Activated CD8-positive, alpha-beta T cell treated with anti-CD3 and anti-CD28 coated beads for 36 hours (primary cell): ENCODE data around the gene SACS. TPM values are rescaled to one million over a fixed set of nuclear protein-coding genes. Genes with fewer than 3 reads are reported as not detected.

Experiments
- ATAC-seq: fragments of 200-7000 bp; cut with Tn5 transposase; one replicate; pipeline ENCODE4 v1.10.0; 2021; ENCODE audit warnings: mild to moderate bottlenecking, moderate library complexity
- CTCF ChIA-PET: fragments of 350-600 bp; sonication (Branson Sonifier 250); formaldehyde crosslinking; loops from one replicate; lab custom pipeline; 2021; ENCODE audit warnings: antibody characterized with exemption; lab: Charles Lee
- POLR2A ChIA-PET: fragments of 350-600 bp; sonication (Branson Sonifier 250); formaldehyde crosslinking; loops from one replicate; lab custom pipeline; 2021; ENCODE audit warnings: antibody characterized with exemption; lab: Charles Lee
- DNase-seq: peaks from one replicate; pipeline ENCODE4 v3.0.0-alpha.2; 2020
- H3K27ac Mint-ChIP-seq: one replicate; pipeline ENCODE4 v1.8.0; 2021; ENCODE audit warnings: mild to moderate bottlenecking, mixed read lengths
- H3K27me3 Mint-ChIP-seq: one replicate; pipeline ENCODE4 v1.8.0; 2021; ENCODE audit warnings: mixed read lengths
- H3K36me3 Mint-ChIP-seq: one replicate; pipeline ENCODE4 v1.8.0; 2021; ENCODE audit warnings: low read depth, mixed read lengths
- H3K4me1 Mint-ChIP-seq: one replicate; pipeline ENCODE4 v1.8.0; 2021; ENCODE audit warnings: low read depth, mixed read lengths
- H3K4me3 Mint-ChIP-seq: one replicate; pipeline ENCODE4 v1.8.0; 2021; ENCODE audit warnings: mild to moderate bottlenecking, moderate library complexity, mixed read lengths
- H3K9me3 Mint-ChIP-seq: one replicate; pipeline ENCODE4 v1.8.0; 2021; ENCODE audit warnings: mixed read lengths
- intact Hi-C: fragments of 100-400 bp; cut with micrococcal nuclease; formaldehyde crosslinking; loops from one replicate; pipeline ENCODE4 v1.10.0; 2022
- total RNA-seq, 2 experiments: library from RNA; stranded (reverse); gene quantifications; one replicate each; pipeline ENCODE4 v1.2.3, GENCODE V29; 2021
- TF ChIP-seq, protein P1 (sequence below): fragments of 200-600 bp; IDR thresholded peaks from one replicate; pipeline ENCODE4 v1.8.0; 2022; ENCODE audit warnings: antibody characterized with exemption, mild to moderate bottlenecking

SACS gene
- total RNA-seq, 2 experiments from 2014 or later: 39.2 to 46.4 TPM

DNA sequence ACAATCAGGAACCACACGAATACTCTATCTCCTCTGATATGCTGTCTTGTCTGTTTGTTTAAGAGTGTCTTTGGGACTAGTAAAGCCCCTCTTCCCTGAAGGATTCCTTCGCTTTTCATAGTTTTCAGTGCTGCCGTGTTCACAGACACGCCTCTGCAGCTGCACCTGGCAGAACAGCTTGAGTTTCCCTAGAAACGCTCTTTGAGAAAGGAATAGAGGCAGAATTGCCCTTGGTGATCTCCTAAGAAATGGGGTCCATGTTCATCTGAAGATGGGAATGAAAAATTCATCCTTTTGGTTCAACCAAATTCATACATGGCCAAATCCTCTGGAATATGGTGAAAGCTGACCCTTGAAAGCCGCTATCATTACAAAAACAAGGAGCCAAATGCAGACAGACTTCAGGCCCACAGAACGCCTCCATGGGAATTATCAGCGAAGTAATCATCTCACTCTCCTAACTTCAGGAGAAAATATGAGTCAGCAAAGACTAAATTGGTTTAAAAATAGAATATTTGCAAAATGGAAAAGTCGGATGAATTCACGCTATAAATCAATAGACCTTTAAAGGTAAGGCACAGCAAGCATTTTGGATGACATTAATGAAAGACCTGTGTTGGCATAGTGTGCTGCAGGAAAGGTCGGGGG, 5.5 kb downstream of the SACS start:
- Mint-ChIP-seq H3K27ac (no peak overlapping the region), H3K4me3 (no peak overlapping the region), H3K36me3 (no peaks in the 10 kb centered on the region), H3K4me1 (peaks cover 7% of the 10 kb centered on the region), H3K27me3 (peaks cover 17% of the 10 kb centered on the region), H3K9me3 (no peaks in the 10 kb centered on the region)
- CTCF ChIA-PET: no interaction called here
- intact Hi-C loops: no loop called here
- TF ChIP-seq, protein P1, sequence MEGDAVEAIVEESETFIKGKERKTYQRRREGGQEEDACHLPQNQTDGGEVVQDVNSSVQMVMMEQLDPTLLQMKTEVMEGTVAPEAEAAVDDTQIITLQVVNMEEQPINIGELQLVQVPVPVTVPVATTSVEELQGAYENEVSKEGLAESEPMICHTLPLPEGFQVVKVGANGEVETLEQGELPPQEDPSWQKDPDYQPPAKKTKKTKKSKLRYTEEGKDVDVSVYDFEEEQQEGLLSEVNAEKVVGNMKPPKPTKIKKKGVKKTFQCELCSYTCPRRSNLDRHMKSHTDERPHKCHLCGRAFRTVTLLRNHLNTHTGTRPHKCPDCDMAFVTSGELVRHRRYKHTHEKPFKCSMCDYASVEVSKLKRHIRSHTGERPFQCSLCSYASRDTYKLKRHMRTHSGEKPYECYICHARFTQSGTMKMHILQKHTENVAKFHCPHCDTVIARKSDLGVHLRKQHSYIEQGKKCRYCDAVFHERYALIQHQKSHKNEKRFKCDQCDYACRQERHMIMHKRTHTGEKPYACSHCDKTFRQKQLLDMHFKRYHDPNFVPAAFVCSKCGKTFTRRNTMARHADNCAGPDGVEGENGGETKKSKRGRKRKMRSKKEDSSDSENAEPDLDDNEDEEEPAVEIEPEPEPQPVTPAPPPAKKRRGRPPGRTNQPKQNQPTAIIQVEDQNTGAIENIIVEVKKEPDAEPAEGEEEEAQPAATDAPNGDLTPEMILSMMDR: no peak
- POLR2A ChIA-PET: no interaction called here
- ATAC-seq: no peak
- DNase-seq: no peak

DNA sequence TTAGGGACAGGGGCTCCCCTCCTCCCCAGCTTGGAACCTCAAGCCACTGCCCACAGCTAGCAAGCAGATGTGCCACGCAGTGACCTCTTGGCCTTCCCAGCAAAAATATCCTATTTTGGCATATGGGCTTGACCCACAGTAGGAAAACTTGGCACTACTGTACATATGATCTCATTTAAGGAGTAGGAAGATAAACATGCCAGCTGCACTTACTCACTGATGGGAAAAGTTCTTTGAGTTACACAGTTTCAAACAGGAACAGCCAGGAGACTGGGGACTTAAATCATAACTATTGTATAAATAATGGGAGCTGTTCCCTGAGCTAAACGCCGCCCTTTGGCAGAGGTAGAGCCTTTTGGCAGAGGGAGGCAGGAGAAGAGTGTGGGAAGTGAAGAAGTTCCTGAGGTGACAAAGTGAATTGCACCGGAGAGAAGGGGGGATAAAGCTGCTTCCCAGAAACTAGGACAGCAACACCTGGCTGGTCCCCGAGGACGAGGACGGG, 6.1 kb downstream of the SACS start:
- TF ChIP-seq, protein P1: no peak
- Mint-ChIP-seq H3K27ac (no peak overlapping the region), H3K4me3 (no peak overlapping the region), H3K36me3 (no peaks in the 10 kb centered on the region), H3K9me3 (no peaks in the 10 kb centered on the region), H3K27me3 (peaks cover 13% of the 10 kb centered on the region), H3K4me1 (peaks cover 6% of the 10 kb centered on the region)
- intact Hi-C loops: no loop called here
- ATAC-seq (no peak), DNase-seq (no peak)
- POLR2A ChIA-PET: no interaction called here
- CTCF ChIA-PET: no interaction called here

DNA sequence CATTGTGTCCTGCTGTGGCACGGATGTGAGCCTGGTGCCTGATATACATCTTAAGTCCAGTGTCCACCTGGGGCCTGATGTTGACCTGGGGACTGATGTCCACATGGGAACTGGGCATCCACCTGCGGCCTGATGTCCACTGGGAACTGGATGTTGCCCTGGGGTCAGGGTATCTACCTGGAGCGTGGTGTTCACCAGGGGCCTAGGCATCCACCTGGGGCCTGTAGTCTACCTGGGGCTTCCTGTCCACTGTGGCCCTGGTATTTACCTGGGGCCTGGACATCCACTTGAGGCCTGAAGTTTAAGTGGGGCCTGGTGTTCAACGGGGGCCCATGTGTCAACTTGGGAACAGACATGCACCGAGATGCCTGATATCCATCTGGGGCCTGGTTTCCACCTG, 11.9 kb downstream of the SACS start:
- no peak overlapping the region for H3K4me3 Mint-ChIP-seq
- no peaks in the 10 kb centered on the region for H3K9me3 Mint-ChIP-seq
- H3K27me3 Mint-ChIP-seq: no peaks in the 10 kb centered on the region
- H3K27ac Mint-ChIP-seq: no peak overlapping the region
- POLR2A ChIA-PET: no interaction called here
- TF ChIP-seq, protein P1: no peak
- CTCF ChIA-PET: no interaction called here
- peaks cover 2% of the 10 kb centered on the region for H3K4me1 Mint-ChIP-seq
- DNase-seq (no peak), ATAC-seq (no peak)
- intact Hi-C loops: no loop called here
- no peaks in the 10 kb centered on the region for H3K36me3 Mint-ChIP-seq

DNA sequence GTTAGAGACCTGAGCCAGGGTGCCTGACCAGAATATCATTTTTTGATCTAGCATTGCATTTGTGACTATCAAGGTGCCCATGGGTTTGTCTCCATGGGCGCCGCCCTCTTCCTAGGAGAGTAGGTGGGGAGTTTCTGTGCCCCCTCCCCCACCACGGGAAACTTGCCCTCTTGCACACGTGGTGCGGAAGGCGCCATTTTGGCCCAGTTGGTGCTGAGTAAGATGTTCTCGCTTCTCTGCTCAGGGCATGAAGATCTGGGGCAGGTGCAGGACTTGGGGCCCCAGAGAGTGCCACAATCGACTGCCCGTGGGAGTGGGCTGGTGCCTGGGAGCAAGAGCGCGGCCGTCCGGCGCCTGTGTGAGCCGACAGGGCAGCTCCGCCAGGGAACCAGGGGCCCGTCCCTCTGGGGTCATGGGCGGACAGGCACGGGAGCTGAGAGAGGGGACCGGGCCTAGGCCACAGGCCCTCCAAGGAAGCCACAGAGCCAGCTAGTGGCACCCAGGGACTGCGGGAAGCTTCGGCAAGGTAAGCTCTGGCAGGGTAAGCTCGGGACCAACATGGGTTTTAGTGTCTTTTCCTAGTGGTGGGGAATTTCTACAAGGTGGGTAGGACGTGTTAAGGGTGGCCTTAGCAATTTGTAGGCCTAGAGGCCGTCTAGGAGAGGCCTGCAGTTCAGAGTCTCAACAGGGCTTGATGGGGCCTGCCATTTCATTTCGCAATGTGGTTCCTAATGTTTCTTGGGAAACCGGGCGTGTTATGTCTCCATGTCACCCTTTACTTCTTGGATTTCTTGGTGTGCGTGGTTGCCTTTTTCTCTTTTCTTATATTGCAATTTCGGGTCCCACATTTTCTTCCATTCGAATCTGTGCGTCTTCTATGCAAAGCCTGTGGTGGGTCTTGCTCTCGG, 14.5 kb downstream of the SACS start:
- H3K9me3 Mint-ChIP-seq: no peaks in the 10 kb centered on the region
- H3K27ac Mint-ChIP-seq: no peak overlapping the region
- ChIA-PET POLR2A (no interaction called here), CTCF (no interaction called here)
- H3K36me3 Mint-ChIP-seq: no peaks in the 10 kb centered on the region
- no peaks in the 10 kb centered on the region for H3K27me3 Mint-ChIP-seq
- TF ChIP-seq, protein P1: no peak
- no peaks in the 10 kb centered on the region for H3K4me1 Mint-ChIP-seq
- H3K4me3 Mint-ChIP-seq: no peak overlapping the region
- DNase-seq: no peak
- intact Hi-C loops: no loop called here
- no peak for ATAC-seq

DNA sequence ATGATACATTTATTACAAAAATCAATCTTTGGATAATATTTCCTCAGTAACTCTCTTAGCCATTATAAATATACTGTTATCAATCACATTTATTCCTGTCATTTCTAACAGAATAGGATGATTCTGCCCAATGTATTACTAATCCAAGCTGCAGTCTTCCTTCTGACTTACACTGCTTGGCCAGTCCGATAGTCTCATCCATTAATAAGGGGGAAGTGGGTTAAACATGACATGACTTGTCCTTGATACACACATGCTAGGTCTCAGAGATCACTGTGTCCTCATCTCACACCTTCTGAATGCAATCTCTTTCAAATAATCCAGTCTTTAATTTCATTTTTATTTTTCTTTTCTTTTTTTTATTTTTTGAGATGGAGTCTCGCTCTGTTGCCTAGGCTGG, 18.8 kb downstream of the SACS start:
- ChIA-PET POLR2A (no interaction called here), CTCF (interaction anchor here (1.0 to 1.1 kb wide), 2 partner anchors 8 to 9 kb away, joined by 3 read pairs; no protein-coding TSS in a partner anchor)
- DNase-seq (no peak), ATAC-seq (no peak)
- TF ChIP-seq, protein P1: no peak
- Mint-ChIP-seq H3K4me3 (no peak overlapping the region), H3K27ac (no peak overlapping the region), H3K9me3 (no peaks in the 10 kb centered on the region), H3K36me3 (no peaks in the 10 kb centered on the region), H3K27me3 (peaks cover 8% of the 10 kb centered on the region), H3K4me1 (no peaks in the 10 kb centered on the region)
- intact Hi-C loops: no loop called here
